GM19240 (cell line): ENCODE data around the gene PTPRJ.

Source experiments
- DNase-seq: peaks from one replicate; pipeline ENCODE4 v3.0.0; 2011; ENCODE audit warnings: low spot score; ENCODE audit not compliant: insufficient read length

Gene PTPRJ

DNA sequence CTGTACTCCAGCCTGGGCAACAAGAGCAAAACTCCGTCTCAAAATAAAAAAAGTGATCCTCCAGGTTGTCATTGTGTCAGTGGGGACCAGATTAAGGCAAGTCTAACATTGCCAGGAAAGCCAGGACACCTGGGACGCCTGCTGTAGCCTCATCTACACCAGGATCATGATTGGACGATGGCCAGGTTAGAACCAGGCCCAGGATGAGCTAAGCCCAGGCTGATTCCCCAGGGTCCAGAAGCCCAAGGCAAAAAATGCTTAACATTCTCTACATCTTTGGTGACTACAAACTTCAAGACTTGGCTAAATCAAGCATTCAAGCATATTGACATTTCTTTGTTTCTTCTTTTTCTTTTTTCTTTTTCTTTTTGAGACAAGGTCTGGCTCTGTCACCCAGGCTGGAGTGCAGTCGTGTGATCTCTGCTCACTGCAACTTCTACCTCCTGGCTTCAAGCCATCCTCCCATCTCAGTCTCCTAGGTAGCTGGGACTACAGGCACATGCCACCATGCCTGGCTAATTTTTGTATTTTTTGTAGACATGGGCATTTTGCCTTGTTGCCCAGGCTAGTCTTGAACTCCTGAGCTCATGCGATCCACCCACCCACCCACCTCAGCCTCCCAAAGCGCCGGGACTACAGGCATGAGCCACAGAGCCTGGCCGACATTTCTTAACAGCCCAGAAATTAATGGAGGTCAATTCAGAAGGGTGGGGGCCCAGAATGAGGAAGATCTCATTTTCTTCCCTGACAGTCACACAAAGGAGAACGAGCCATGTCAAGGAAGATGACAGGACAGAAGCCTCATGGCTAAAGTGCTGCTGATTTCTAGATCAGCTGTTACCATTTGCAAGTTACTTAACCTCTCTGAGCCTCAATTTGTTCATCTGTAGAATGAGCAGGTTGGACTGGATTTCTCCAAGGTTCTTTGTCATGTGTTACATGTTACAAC is 12.5 kb upstream of the PTPRJ start:
- DNase-seq = no peak

DNA sequence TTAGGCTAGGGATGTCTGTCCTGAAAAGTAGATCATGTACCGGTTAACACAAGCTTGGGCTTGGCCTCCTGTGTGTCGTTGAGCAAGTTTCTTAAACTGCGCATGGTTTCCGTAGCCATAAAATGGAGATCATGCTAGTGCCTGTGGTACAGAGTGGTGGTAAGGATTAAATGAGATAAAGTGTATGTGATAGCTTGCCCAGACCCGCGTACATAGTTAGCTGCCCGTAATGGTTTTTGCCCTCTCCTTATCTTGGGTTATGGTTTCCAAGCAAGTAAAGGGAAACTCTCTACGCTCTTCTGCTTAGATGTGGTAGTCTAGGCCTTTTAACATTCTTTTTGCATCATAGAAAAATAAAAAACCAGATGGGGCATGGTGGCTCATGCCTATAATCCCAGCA is 11.0 kb upstream of the PTPRJ start:
- DNase-seq = no peak

DNA sequence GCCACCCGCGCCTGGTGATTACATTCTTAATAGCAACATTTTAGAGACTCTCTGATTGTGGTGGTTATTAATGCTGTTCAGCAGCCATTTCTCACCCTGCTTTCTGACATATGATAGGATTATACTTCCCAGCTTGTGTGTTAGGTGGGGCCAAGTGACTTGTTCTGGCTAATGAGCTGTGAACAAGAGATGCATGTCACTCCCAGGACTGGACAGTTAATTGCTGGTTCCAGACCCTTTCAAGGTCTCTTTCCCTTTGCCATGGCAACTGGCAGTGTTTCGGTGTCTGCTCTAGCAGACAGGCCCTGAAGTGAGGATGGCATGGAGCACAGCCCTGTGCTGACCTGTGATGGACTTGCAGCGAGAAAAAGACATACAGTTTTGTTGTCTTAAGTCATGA is 8.9 kb upstream of the PTPRJ start:
- no peak for DNase-seq

DNA sequence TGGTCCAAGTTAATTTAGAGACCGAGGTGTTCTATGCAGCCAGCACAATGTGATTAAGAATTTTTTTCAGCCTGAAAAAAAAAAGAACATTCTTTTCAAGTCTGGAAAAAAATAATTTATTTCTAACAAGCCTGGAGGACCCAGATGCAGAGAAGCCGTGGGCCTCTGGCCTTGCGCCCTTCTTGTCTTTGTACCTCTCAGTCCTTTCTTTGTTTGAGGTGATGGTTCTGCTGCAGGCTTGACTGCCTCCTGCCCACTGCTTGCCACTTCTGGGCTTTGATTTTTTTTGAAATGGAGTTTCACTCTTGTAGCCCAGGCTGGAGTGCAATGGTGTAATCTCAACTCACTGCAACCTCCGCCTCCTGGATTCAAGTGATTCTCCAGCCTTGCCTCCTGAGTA is 7.2 kb upstream of the PTPRJ start:
- DNase-seq = no peak

DNA sequence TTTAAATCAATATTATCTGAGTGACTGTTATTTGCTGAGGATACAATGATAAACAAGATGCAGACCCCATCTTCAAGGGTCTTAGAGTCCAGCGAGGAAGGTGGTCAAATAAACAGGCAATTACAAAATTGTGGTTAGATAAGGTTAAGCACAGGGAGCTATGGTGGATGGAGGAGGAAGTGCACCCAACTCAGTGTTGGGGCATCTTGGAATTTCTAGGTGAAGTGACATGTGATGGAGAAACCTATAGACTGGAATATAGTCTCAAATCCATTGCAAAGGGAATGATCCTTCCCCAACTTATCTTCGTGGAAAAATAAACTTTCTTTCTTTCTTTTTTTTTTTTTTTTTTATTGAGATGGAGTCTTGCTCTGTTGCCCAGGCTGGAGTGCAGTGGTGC is 3.4 kb upstream of the PTPRJ start:
- no peak for DNase-seq

DNA sequence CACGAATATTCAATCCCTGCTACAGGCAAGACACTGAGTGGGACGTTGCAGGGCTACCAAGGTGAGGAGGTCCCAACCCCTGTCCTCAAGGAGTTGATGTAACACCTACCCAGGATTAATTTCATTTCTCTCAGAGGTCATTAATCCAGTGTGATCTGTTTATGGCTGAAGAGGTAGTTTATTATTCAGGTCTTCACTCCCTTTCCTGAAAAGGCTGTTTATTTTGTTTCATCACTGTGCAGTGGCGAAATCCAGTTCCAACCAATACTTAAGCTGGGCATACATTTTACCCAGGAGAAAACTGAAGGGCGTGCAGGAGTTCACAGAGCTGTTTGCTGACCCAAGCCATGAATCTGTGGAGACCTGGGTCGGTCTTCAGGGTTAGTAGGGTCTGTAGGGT is 2.7 kb upstream of the PTPRJ start:
- DNase-seq = no peak

DNA sequence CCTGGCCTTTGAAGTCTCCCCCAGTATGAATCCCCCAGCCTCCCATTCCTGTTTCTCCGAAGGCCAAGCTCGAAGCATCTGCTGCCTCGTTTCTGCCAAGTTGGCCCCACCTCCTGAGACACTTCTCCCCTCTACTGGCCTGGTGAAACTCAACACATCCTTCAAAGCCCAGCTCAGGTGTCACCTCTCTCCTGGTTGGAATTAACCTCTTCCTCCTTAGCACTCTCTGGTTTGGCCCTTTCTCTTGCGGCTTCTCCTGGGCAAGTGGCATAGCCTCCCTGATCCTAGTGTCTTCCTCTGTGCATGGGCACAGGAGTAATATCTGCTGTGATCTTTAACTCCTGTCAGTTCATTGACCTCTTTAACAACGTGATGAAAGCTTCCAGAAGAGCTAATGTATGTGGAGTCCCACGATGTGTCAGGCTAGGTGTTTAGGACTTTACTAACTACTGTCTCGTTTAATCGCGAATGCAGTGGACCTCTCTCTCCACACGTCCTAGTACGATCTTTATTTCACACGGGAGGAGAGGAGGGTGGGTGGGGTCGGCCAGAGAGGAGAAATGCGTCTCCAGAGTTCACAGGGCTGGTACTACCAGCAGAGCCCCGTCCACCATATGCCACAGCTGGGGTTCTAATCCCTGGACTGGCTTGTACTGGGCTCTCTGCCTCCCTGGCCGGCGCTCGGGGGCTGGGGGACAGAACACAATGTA is 826 bp upstream of the PTPRJ start:
- no peak for DNase-seq

DNA sequence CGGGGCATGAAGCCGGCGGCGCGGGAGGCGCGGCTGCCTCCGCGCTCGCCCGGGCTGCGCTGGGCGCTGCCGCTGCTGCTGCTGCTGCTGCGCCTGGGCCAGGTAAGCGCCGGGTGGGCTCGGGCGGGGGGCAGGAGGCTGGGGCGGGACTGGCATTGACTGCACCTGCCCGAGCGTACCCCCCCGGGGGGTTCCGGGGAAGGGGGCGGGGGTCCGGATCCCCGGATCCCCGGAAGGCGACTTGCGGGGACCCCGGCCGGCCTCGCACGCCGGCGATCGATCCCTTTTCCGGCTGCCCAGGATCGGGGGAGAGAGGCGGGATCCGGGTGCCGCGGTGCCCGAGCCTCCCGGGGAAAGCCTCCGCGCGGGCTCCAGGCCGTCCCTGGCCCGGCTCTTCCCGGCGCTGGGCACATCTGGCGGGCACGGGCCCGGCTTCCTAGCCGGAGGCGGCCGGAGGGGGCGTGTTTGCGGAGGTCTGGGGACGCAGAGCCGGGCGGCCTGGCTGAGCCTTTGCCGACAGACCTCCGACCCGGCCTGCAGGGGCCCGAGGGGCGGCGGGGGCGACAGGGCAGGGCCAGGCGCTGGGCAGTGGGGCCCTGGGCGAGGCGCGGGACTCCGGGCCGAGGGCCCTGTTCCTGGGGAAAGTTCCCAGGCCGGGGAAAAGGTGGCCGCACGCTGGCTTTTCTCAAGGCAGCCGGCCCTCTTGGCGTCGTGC is 705 bp downstream of the PTPRJ start:
- no peak for DNase-seq

DNA sequence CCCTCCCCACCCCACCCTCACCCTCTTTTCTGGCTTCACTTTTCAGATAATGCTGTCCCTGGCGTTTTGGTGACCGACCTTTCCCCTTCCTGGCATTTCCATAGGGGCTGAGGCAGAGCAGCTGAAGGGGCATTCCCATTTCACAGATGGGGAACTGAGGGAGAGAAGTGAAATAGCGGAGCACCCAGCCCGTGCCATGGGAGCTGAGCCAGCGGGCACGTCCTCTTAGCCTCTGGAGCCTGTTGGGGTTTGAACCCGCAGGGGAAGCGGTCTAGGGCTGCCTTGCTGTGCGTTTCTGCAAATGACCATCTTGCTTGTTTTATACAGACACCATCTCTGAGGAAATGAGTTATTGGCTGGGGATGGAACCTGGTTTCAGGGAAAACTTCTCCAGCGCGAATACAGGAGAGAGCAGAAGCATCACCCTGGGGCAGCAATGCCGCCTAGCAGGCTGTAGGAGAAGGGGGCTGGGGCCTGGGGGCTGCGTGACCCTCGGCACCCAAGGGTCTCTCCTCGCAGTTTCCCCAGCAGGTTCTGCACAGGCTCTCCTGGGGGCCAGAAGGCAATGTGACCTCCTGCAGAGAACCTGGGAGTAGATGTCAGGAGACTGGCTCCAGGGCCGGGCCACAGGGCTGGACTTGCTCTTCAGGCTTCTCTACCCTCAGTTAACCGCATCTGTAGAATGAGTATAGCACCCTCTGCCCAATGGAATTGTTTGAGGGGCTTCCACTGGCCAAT is 1.5 kb downstream of the PTPRJ start:
- DNase-seq = no peak

DNA sequence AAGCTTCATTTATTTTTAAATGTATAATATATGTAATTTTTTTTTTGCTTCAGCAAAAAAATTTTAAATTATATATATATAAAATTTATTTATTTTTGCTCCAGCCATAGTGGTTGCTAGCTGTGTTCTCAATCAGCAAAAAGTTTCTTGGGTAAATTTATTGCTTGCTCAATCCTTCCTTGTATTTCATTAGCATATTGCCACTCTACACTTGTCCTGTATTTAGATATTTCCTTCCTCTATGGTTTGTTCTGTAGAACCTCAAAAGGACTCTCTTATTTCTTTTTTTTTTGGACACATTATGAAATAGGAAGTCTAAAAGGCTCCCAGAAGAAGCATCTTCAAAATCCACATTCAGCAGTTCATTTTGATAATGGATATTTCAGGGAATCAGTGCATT is 2.3 kb downstream of the PTPRJ start:
- DNase-seq = no peak

DNA sequence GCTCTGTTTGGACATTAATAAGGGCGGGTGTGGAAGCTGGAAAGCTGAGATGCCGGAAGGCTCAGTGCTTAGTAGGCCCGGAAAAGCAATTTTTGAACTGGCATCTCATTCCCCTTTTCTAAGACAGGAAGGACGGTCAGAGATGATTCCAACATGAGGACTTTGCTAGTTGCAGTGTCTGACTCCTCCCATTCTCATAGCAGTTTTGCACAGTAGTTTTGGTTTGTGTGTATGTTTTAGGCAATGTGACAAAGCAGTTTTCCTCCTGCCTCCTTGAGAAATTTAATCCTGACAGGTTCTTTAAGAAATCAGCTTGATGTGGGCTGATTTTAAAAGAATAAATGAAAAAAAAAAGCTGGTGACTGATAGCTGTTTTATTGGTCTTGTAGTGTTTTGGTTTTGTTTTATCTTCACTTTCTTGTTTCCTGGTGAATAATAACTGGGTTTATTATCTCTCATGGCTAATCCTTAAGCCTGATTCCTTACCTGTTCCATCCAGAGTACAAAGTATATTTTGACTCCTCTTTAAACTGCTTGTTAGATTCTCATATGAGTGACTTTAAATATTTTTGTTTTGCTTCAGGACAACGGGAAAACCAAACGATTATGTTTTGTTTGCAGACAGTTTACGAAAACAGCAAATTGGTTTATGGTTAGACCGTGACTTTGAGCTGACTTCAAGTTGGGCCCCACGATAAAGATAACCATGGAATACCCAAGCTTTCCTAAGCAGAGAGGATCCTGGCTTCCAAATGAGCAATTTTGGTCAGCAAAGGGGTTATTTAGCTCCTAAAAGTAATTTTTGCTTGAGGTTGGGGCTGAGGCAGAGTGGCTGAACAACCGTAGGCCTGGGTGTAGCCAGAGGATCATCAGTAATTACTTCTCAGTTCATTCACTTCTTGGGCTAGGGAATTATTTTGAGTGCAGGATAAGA is 3.4 kb downstream of the PTPRJ start:
- DNase-seq = no peak

DNA sequence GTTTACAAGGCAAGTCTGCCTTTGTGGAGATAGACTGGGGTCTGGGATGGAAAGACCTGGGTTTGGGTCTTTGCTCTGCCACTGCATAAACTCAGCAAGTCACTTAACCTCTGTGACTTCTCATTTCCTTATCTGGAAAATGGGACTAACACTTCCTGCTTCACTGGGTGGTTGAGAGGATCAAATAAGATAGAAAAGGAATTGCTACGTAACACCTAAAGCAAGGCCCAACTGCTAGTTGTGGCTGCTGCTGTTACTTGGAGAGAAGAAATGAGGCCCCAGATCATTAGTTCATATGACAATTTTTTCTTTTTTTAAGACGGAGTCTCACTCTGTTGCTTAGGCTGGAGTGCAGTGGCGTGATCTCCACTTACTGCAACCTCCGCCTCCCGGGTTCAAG is 5.9 kb downstream of the PTPRJ start:
- no peak for DNase-seq

DNA sequence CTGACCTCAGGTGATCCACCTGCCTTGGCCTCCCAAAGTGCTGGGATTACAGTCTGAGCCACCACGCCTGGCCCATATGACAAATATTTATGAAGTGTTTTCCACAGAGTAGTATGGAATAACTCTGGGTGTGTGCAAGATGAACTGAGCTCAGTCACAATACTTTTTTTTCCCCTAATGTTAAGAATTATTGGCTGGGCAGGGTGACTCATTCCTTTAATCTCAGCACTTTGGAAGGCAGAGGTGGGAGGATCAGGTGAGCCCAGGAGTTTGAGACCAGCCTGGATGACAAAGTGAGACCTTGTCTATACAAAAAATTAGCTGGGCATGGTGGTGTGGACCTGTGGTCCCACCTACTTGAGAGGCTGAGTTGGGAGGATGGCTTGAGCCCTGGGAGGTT is 6.4 kb downstream of the PTPRJ start:
- DNase-seq = no peak

DNA sequence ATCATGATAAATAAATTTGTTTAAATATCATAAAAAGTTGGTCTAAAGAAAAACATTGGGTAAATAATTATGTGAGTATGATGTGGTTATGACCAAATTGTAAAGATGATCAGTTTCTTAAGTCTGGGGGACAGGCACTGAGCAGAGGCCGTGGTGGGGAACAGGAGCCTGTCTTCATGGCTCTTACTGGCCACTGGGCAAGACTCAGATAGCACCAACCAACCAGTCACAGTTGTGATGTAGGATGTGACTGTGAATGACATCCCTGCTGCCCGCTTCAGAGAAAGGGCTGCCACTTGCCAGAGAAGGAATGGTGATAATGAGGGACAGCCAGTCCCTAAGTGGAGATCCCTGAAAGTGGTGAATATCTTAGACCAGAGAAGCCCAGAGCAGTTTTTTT is 7.0 kb downstream of the PTPRJ start:
- DNase-seq = no peak

DNA sequence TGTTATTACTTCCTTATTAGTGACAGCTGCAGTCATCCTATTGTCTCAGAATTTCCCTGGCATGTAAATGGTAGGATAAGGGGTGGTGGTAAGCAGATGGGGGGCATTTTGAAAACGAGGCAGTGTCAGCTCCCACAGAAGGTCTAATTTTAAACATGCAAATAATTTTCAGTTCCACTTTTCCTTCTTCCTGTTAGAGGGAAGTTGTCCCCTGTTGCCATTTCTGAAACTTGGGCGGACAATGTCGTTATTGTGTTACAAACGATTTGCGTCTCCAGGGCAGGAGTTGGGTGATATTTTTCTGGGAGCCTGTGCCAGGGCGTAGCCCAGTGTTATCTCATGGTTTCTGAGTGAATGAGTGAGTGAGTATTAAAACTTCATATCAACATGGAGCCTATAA is 7.4 kb downstream of the PTPRJ start:
- DNase-seq = no peak

DNA sequence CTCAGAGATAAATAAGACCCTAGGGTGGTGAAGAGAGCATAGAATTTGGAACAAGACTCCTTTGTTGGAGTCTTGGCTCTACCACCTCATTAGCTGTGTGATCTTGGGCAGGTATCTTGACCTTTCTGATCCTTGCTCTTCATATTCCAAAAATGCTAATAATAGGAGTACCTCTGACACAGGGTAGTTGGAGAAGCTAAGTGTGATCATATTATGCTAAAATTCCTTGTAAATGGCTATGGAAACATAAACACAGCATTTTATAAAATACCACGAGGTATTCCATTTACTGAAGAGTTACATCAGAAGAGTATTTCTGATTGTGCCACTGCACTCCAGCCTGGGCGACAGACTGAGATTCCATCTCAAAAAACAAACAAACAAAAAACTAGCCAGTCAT is 9.4 kb downstream of the PTPRJ start:
- no peak for DNase-seq

DNA sequence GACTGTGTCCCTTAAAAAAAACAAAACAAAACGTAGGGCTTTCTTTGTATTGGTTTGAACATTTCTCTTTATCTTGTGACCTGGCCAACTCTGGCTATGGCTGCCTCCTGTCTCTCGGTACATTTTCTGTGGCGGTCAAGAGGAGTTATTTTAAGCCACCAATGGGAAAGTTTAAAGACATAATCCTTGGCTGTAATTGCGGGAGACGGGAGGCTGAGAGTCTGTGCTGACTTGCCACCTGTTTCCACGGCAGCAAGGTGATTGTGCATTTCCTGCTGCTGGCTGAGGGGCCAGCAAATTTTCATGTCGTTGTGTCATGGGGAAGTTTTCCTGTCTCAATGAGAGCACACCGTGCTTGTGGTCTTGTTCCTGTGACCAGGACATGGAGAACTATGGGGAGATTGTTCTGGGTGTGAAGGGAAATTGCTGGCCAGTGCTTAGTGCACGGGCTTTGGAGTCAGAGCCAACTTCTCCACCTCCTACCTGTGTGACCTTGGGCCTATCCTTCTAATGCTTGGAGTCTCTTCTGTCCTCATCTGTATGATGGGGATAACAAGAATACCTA is 11.0 kb downstream of the PTPRJ start:
- DNase-seq = no peak

DNA sequence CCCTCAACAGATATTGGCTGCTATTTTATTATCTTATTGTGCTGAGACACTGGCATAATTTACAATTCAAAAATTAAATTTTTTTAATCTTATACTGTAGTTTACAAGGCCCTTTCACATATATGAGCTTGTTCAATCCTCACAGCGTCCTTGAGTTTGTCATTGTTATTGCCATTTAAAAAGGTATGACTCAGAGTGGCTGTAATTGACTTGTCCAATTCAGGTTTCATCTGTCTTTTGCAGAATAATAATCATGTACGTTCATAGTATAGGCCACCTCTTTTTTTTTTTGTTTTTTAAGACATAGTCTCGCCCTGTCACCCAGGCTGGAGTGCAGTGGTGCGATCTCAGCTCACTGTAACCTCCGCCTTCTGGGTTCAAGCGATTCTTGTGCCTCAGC is 11.5 kb downstream of the PTPRJ start:
- DNase-seq = no peak

DNA sequence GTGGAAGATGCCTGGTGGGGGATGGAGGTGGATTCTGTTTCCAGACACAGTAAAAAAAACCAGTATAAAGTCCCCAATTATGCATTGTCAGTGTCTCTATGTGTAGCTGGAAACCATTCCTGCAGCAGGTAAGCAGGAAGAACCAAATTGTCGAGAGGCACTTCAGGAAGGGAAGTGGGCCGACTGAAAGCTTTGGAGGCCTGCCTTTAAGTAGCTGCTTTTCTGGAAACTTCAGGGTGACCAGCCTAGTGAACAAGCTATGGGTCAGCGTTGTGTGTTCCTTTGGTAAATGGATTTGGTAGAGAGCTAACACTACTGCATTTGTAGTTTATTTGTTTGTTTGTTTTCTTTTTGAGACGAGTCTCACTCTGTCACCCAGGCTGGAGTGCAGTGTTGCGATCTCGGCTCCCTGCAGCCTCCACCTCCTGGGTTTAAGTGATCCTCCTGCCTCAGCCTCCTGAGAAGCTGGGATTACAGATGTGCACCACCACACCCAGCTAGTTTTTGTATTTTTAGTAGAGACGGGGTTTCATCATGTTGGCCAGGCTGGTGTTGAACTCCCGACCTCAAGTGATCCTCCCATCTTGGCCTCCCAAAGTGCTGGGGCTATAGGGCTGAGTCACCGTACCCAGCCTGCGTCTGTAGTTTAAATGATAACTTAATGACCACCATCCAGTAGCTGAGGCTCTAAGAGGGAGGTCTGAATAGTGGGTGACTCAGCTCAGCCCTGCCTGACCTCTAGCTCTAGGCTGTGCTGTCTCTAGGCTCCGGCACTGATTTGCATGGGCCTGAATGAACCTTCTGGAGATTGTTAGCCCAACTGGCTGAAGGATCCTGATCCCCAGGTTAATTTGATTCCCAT is 12.8 kb downstream of the PTPRJ start:
- DNase-seq = no peak
